ENCODE measurements around the gene DOP1A.

GRCh38 chr6:83038246-83038645, 29.2 kb upstream of the DOP1A start:
- TF ChIP-seq CTCF (IDR thresholded peaks at IDR 0.05) (no peak), ZFX (IDR thresholded peaks at IDR 0.05; ENCODE audit: borderline replicate concordance) (no peak)

Data from 22Rv1 (cell line).